ENCODE data around the gene TRIM39.
"Not testable (repeated sequence)": the region's sequence is repeated elsewhere in the genome, so short reads cannot be mapped to it uniquely, and the experiment has no call there.

Gene TRIM39

DNA sequence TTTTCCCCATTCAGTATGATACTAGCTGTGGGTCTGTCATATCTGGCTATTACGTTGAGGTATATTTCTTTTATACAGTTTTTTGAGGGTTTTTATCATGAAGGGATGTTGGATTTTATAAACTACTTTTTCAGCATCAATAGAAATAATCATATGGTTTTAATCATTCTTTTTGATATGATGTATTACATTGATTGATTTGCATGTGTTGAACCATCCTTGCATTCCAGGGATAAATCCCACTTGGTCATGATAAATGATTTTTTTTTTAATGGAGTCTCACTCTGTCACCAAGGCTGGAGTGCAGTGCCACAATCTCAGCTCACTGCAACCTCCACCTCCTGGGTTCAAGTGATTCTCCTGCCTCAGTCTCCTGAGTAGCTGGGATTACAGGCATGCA is 45.7 kb upstream of the TRIM39 start:
- CTCF ChIA-PET; POLR2A ChIA-PET; H3K4me3 ChIP-seq (ENCODE audit: low read depth, low read length); H3K36me3 ChIP-seq (ENCODE audit: control insufficient read depth in 2 of 2, insufficient read depth in 1 of 2, low read length in 2 of 2); H3K27ac ChIP-seq (ENCODE audit: extremely low read depth, low read depth, low read length); H3K4me1 ChIP-seq (ENCODE audit: control insufficient read depth, insufficient read depth, low read length); H3K9me3 ChIP-seq (ENCODE audit: control insufficient read depth, insufficient read depth, low read depth, low read length): not testable (repeated sequence)
- TF ChIP-seq SETDB1 (IDR thresholded peaks at IDR 0.05; ENCODE audit: insufficient read length, low read length): peak; percentile 33

GRCh38 chr6:30282522-30282921 is 44.2 kb upstream of the TRIM39 start:
- POLR2A ChIA-PET: no interaction called here
- CTCF ChIA-PET: interaction anchor here (0.5 to 1.1 kb wide), 3 partner anchors 63 to 189 kb away, joined by 3 to 5 read pairs (median 3); no protein-coding TSS in a partner anchor
- H3K36me3 ChIP-seq (ENCODE audit: control insufficient read depth in 2 of 2, insufficient read depth in 1 of 2, low read length in 2 of 2): no peaks in the 10 kb centered on the region
- H3K9me3 ChIP-seq (ENCODE audit: control insufficient read depth, insufficient read depth, low read depth, low read length): 0 out of 2 replicates have a peak, but pooled peaks cover 2% of the 10 kb centered on the region
- H3K4me1 ChIP-seq (ENCODE audit: control insufficient read depth, insufficient read depth, low read length): no peaks in the 10 kb centered on the region
- H3K27ac ChIP-seq (ENCODE audit: extremely low read depth, low read depth, low read length): no peak overlapping the region
- no peak for TF ChIP-seq ZNF768 (tag by site-specific recombination; IDR thresholded peaks at IDR 0.05)
- no peak for TF ChIP-seq MYNN (tag by site-specific recombination; IDR thresholded peaks at IDR 0.05; ENCODE audit: borderline replicate concordance)
- TF ChIP-seq ZNF16 (tag by site-specific recombination; IDR thresholded peaks at IDR 0.05; ENCODE audit: low read depth): no peak
- TF ChIP-seq ZNF24 (tag by site-specific recombination; IDR thresholded peaks at IDR 0.05): no peak
- peak; percentile 66 for TF ChIP-seq REST (tag by site-specific recombination; IDR thresholded peaks at IDR 0.05)
- no peak overlapping the region for H3K4me3 ChIP-seq (ENCODE audit: low read depth, low read length)

- H3K9me3 ChIP-seq (ENCODE audit: control insufficient read depth, insufficient read depth, low read depth, low read length): 0 out of 2 replicates have a peak, but pooled peaks cover 2% of the 10 kb centered on the region
- TF ChIP-seq TRIM28 (IDR thresholded peaks at IDR 0.05; ENCODE audit: borderline replicate concordance, low read length) (peak; percentile 65; the same call in 1 of the 2 replicates), SETDB1 (IDR thresholded peaks at IDR 0.05; ENCODE audit: insufficient read length, low read length) (peak; percentile 59), EGR2 (tag by site-specific recombination; IDR thresholded peaks at IDR 0.05; ENCODE audit: low read depth) (no peak)
- H3K4me3 ChIP-seq (ENCODE audit: low read depth, low read length): no peak overlapping the region
- ChIA-PET POLR2A (no interaction called here), CTCF (no interaction called here)
- H3K4me1 ChIP-seq (ENCODE audit: control insufficient read depth, insufficient read depth, low read length): no peaks in the 10 kb centered on the region
- no peak overlapping the region for H3K27ac ChIP-seq (ENCODE audit: extremely low read depth, low read depth, low read length)
- peaks cover 0 to 5% of the 10 kb centered on the region in 2 experiments; a peak in 1 of 3 replicates for H3K36me3 ChIP-seq (ENCODE audit: control insufficient read depth in 2 of 2, insufficient read depth in 1 of 2, low read length in 2 of 2)
These were observed 43.0 kb upstream of the TRIM39 start for GRCh38 chr6:30283761-30284160.

DNA sequence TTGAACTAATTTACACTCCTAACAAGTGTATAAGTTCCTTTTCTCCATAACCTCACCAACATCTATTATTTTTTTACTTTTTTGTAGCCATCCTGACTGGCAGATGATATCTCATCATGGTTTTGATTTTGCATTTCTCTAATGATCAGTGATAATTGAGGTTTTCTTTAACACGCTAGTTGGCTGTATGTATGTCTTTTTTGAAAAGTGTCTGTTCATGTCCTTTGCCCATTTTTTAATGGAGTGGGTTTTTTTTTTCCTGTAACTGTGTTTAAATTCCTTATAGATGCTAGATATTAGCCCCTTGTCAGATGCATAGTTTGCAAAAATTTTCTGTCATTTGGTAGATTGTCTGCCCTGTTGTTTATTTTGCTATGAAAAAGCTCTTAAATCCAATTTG is 39.6 kb upstream of the TRIM39 start:
- CTCF ChIA-PET: interaction anchor here (0.6 kb wide), 1 partner anchor 905 kb away, joined by 3 read pairs; no protein-coding TSS in a partner anchor
- POLR2A ChIA-PET: no interaction called here
- TF ChIP-seq ZNF280D (tag by site-specific recombination; IDR thresholded peaks at IDR 0.05) (0 out of 2 replicates have a peak, but pooled peaks have one; percentile 26), ZNF132 (tag by site-specific recombination; IDR thresholded peaks at IDR 0.05; ENCODE audit: borderline replicate concordance) (no peak)
- Histone ChIP-seq H3K27ac (ENCODE audit: extremely low read depth, low read depth, low read length) (no peak overlapping the region), H3K36me3 (ENCODE audit: control insufficient read depth in 2 of 2, insufficient read depth in 1 of 2, low read length in 2 of 2) (peaks cover 12 to 37% of the 10 kb centered on the region in 2 experiments; a peak in 2 of 3 replicates), H3K4me1 (ENCODE audit: control insufficient read depth, insufficient read depth, low read length) (no peaks in the 10 kb centered on the region), H3K4me3 (ENCODE audit: low read depth, low read length) (no peak overlapping the region), H3K9me3 (ENCODE audit: control insufficient read depth, insufficient read depth, low read depth, low read length) (0 out of 2 replicates have a peak, but pooled peaks cover 2% of the 10 kb centered on the region)
